Putamen (tissue), 1 donor: Measurements from ENCODE around the gene SEPTIN2.
"Not testable (repeated sequence)": the region's sequence is repeated elsewhere in the genome, so short reads cannot be mapped to it uniquely, and the experiment has no call there.

Experiments
- DNase-seq: peaks from one replicate; pipeline ENCODE4 v3.0.0-alpha.2; 2016; ENCODE audit warnings: low spot score

Gene SEPTIN2

DNA sequence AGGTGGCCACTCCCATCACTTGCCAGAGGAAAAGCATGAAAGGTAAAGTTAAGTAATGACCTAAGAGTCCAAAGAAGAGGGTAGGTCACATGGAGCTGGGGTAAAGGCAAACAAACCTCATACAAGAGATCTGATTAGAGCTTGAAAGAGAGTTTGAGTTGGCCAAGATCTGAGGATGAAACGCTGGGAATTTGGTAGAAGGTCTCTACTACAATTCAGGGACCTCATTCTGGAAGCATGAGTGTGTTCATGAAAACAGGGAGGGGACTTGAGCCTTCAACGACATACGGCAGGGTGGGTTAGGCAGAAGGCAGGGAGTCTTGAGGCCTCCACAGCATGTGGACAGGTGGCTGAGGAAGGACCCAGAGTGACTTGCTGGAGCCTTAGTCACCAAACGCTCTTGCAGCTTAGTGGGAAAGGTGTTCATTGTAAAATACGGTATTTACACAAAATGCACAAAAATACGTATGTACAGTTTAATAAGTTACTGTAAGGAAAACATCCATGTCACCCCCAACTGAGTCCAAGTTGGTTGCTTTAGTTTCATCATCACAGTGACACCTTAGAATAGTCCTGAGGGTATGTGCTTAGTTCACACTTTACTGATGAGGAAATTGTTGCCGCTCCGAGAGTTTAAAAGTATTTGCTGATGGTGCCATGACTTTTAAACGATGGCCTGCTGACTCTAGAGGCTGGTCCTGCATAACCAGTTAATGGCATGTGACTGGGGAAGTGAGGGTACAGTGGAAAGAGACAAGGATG is 35.3 kb downstream of the SEPTIN2 start:
- no peak for DNase-seq

DNA sequence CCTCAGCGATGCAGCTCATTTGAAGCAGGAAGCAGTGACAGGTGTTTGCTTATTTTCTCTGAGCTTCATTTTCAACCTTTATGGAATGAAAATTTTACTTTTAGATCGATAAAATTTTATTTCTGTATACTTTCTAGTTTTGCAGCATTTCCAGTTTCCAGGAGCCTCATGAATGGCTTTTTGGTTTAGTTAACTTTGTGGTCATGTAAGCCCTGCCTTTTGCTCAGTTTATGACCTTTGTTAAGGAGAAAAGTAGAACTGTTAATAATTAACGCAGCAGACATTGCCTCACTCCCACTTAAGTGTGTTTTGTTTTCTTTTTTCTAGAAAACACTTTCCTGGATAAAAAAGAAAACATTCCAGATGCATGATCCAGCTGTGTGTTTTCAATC is 35.9 kb downstream of the SEPTIN2 start:
- DNase-seq, result no peak

DNA sequence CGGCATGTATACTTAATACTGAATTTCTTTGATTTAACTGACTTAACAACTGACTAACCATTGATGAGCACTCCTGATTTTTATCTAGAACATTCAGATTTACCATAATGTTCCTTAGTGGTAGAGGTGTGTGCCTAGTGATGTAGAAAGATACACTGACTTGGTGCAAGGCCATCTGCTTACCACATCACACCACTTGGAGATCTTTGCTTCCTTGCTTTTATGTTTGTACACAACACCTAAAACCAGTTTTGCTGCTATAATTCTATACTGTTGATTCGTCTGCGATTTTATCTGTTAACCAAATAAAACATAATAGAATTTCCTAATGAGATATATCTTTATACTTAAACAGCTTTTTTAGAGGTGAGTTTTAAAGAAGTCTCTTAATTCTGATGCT is 36.5 kb downstream of the SEPTIN2 start:
- no peak for DNase-seq

DNA sequence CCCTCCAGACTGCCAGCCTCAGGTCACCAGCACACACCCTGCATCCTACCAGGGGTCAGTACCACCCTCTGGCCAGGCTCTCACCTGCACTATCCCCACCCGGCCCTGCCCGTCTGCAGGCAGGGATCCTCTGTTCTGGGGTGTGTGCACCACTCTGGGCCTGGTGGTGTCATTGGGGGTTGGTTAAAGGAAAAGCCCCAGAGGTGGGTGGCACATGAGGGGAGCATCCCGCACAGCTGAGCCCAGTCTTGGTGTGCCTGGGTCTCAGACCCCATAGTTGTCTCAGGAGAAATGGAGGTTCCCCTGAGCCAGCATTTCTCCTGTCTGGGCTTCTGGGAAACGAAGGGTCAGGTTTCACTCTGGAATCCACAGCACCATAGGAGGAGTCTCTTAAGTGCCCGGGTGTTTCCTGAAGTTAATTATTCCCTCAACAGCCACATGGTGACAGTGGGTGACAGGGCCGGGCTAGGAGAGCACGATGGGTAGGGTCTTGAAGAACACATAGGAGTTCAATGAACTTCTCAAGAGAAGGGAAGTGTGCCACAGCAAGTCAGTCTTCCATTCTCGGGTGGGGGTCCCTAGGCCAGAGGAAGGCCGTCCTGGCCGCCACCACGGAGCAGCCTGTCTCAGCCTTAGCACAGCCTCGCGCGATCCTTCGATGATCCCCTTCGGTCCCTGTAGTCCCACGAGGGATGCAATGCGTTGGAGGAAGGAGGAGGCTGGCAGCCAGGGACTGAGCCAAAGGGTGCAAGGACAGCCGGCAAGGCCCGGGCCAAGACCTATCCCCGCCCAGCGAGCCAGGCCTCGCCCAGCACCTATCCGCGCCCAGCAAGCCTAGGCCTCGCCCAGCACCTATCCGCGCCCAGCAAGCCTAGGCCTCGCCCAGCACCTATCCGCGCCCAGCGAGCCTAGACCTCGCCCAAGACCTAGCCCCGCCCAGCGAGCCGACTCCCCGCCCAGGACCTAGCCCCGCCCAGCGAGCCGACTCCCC is 39.2 kb downstream of the SEPTIN2 start:
- no peak for DNase-seq

DNA sequence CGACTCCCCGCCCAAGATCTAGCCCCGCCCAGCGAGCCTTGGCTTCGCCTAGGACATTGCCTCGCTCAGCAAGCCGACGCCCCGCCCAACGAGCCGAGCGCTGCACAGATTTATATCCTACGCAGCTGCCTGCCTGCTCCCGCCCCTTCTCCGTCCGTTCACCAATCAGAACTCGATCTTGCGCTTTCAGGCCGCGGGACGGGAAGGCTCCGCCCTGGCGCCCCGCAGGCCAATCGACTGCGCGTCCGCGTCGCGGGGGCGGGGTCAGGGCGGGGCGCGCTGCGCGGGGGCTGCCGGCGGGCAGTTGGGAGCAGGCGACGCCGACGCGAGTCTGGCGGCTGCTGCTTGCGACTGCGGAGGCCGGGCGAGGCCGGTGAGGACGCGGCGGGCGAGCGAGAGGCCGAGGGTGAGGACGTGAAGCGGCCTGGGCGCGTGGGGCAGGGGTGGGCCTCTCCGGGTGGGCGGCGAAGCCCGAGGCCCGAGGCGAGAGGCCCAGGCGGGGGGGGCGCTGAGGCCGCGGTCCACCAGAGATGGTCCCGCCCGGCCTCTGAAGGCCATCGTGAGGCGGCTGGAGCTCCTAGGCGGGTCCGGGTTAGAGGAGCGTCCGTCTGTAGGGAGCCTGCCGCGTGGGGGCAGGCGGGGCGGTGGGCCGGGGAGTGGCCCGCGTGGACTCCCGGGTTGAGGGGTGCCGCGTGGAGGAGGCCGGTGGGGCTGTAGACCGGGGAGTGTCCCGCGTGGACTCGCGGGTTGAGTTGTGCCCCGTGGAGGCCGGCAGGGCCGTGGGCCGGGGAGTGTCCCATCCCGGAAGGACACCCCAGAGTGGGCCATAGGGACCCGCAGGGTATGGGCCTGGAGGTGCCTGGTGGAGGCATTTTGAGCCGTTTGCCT is 40.5 kb downstream of the SEPTIN2 start, which contains the start of gene FARP2:
Gene FARP2, plus strand, starts transcription at position 303 of the 888 bp plus-strand sequence. CDS start 16,823 bp downstream, outside the sequence.
- DNase-seq, result peak; percentile 99

DNA sequence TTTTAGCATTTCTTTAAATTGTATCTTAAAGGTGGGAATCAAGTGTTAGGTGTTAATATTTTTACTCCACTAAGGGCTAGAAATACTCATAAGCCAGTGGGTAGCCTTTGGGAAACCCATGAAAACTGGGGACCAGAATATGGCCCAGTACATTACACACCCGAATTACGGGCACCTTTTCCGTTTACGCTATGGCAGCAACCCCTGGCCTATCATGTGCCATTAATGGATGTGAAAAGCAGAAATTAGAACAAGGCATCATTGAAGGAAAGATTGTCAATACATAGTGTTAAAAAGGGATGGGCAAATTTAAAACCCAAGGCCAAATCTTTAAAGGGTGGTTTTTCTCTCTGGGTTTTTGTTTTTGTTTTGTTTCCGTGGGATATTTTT is 41.1 kb downstream of the SEPTIN2 start:
- DNase-seq, result no peak

DNA sequence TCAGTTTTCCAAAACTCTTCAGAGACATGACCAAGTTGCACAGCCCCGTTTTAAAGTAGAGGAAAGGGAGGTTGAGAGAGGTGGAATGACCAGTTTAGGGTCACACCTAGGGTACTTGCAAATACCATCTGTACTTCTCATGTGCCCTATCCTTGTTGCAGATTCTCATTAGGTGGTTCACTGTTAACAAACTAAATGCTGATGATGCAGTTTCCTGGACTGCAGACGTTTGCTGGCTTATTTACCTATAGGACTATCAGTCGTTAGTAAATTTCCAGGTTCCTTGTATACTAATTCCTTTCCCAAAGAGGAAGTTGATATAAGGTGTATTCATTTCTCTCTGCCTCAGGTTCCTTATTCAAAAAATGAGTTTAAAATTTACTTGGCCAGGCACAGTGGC is 41.8 kb downstream of the SEPTIN2 start:
- DNase-seq, result no peak

DNA sequence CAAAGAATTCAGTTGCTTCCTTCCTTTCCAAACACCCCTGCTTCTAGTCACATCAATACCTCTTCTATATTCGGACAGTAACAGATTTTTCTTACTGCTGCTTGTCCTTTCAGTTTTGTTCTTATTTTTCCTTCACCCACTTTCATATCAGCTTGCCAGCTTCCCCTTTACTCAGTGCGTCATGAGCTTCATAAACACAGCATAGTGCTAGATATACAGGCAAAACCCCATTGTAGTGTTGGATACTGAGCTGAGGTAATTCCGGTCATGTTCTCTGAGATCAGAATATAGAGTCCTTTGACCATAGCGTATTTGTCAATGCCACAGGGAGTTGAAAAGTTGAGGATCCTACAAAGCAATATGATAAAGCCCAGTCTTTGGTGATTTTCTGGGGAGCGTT is 42.7 kb downstream of the SEPTIN2 start:
- DNase-seq, result no peak

DNA sequence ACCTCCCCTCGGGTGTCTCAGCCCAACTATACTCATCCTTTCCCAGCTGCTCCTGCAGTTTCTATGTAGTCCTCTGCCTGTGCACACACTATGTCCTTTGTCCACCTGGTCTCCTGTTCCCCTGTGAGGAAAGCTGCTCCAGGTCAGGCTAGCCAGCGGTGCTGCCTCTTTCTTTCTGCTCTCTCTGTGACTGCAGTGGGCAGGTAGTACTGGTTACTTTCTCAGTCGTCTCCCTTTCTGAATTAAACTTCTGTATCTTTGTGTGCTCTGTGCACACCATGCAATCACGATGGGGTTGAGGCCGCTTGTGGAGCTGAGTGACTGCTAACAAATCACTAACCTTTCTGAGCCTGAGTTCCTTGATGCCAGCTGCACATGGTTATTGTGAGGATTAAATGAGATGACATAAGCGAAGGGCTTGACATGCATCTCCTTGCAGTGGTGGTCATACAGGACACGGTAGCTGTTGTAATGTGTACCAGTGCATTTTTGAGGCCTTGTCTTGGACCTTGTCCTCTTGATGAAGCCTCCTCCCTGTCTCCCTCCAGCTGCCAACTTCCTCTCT is 43.8 kb downstream of the SEPTIN2 start:
- no peak for DNase-seq

DNA sequence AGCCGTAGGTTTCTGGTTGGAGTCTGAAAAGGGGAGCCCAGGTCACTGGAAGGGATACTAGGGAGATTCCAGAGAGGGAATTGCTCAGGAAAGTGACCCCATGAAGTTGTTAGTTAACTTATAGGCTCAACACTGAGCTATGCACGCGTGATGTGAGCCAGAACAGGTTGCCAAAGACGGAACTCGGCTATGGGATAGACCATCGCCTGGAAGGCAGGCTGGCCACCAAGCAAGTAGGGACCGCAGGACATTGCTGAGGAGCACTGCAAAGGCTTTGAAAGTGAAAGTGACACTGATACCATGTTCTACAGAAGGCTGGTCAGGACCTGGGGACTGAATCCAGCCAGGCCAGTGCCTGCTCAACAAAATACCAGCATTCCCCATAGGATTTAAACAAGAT is 47.7 kb downstream of the SEPTIN2 start:
- no peak for DNase-seq

DNA sequence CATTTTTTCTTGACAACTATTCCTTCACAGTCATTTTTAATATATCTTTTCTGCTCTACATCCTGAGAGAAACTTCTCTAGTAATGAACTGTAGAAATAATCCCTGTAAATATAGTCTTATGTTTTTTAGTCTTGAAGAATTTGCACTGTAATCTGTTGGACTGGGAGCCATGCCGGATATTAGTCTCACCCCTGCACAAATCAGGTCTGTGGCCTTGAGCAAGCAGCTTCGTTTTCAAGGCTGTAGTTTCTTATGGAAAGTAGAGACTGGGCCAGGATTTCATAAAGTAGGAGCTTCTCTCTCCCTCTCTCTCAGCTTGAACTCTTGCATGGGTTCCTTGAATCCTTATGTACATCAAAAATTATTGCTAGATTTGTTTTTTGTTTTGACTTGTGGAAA is 49.1 kb downstream of the SEPTIN2 start:
- no peak for DNase-seq

DNA sequence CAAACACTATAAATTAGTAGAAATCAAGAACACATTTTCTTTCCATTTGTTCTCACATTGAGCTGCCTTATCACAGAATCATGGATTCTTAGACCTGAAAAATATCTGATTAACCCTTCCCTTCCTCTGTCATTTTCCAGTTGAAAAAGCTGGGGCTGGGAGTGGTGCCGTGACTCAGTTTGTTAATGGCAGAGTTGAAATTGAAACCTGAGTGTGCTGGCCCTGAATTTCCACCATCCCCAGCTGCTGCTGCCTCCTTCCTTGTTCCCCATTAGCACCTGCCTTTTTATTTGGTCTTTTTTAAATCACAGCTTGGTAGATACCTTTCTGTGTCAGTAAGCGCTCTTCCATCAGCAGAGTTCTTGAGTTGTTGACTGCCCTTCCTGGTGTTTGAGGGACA is 51.0 kb downstream of the SEPTIN2 start:
- no peak for DNase-seq

DNA sequence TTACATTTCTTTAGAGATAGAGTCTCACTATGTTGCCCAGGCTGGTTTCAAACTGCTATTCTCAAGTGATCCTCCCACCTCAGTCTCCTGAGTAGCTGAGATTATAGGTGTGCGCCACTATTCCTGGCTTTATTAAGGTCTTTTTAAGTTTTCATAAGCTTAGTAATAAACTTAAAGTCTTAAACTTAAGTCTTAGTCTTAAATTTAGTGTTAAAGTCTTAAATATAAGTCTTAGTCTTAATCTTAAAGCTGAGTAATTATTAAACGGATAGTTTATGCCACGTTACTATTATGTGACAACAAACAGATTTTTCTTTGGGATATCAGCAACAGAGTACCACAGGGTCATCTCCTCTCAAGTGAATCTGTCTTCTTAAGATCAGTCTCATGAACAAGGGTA is 52.9 kb downstream of the SEPTIN2 start:
- DNase-seq, result no peak

DNA sequence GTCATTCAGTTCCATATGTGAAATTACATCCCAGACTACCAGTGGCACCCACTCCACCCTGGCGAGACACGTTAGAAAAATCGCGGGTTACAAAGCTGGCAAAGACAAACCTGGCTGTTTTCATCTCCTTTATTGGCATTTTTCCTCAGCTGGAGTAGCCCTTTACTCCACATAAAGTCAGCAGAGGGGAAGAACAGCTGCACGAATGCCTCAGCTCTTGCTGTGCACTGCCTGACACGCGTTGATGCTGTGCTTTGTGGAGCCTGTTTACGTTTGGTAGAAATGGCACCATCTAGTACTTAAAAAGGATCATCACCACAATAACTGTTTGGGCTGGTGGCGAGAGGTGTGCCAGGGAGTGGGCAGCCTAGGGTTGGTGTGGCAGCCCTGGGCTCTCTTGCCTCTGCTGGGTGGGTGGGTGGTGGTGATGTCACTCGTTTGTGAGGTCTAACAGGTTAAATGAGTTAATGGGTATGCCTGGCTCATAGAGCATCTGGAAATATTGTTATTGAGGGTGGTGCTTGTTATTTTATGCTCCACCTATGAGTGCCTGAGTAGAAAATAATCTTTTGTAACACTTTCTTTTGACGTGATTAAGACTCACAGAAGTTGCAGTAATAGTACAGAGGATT is 56.8 kb downstream of the SEPTIN2 start:
- no peak for DNase-seq

DNA sequence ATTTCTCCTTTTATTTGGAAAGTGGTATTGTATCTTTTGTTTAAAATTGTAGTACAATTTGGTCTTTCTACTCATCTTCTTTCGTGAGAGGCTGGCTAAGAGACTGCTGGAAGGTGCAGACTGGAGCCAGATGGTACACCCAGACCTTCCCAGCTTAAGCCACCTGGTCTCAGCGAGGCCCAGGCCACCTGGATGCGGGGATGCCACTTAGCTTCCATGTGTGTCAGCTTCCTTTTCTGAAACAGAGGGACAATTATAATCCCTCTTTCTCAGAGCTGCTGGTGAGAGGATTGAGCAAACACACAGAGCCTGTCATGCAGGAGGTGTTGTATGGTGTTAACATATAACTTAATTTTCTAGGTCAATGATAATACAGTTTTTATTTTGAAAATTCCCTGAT is 57.7 kb downstream of the SEPTIN2 start:
- no peak for DNase-seq

DNA sequence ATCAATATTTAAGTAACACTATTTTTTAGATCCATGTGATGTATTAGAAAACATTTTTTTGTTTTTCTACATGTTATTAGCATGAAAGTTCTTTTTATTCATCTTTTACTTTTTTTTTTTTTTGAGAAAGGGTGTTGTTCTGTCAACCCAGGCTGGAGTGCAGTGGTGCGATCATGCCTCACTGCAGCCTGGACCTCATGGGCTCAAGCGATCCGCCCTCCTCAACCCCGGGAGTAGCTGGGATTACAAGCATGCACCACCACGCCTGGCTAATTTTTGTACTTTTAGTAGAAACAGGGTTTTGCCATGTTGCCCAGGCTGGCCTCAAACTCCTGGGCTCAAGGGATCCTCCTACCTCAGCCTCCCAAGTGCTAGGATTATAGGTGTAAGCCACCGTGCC is 58.2 kb downstream of the SEPTIN2 start:
- not testable (repeated sequence) for DNase-seq

DNA sequence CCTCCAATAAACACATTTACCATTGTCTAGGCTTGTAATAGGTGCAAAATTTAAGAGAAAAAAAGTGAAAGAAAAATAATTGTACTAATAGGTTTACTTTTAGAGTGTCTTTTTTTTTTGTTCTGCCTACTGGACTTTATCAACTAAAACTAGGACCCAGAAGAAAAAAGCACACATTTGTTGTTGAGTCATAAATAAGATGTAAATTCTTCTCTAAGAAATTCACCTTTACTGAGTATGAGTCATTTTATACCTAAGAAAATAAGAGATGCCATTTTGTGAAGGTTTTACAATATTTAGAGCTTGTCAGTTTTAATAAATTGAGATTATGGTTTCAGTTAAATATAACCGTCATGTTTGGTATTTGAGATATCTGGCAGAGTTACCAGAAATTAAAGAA is 59.6 kb downstream of the SEPTIN2 start:
- no peak for DNase-seq

DNA sequence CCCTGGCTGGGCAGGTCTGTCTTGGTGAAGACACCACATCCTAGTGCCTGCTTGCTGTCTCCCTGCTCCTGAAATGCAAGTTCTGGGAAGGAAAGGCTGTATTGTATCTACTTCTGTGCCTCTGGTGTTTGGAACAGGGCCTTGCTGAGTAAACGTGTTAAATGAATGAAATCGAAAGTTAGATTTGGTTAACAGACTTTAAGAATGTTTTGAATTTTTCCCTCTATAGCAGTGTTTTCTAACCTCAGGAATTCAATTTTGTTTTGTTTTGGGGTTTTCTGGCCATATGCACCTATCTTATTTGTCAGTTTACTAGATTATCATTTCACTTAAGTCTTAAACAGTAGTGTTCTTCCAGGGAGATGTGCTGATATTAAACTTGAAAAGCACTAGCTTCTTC is 61.1 kb downstream of the SEPTIN2 start:
- DNase-seq, result no peak

DNA sequence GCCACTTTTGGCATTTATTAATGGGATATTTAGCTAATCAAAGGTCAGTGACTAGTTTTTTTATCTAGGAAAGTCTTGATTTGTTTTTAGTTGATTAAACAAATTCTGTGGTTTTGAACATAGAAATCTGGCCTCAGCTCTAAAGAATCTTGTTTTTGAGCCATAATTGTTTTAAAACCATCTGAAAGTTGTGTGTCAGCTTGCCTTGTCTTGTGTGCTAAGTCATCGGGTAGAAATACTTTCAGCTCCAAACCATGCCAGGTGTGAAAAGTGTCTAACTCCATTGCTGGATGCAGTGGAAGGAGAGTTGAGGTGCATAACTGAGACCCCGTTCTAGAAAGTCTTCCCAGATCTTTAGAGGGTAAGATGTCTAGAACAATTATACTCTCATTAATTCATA is 63.1 kb downstream of the SEPTIN2 start:
- DNase-seq, result no peak

DNA sequence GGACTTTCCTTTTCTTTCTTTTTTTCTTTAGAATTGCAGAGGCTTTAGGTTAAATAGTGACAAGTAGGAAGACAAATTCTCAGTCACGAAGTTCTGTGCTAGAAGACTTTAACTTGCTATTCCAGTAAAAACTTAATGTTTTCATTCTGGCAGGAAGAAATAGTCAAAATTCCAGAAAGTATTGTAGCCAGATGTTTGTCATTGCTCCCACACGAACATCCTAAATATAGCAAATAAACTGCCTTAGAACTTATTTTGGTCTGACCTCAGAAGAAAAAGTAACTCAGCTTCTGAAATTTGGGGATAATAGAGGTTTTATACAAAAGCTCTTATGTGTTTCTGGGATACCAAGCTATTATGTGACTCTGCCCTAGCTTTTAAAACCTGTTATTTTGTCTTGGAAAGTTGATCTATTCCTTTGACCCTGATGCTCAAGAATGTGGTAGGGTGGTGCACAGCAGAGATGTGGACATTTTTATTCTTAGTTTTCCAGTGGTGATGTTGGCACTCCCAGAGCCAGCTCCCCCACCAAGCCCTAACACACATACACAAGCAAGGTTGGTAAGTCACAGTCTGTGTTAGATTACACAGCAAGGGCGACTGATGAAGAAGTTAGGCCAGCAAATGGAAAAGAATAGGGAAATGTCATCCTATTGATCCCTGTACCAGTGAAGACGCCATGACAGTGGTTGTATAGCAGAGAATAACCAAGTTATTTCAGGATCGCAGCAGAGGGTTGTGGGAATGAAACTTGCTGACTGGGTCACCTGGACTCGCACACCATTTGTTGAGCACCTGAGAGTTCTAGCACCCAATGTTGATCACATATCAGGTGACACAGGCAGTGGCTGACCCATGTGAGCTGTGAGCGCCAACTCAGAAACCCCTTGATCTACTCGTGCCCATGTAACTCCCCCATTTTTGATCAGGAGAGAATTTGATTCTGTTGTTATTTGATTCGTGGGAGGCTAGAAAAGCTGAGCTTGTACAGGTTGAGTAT is 64.1 kb downstream of the SEPTIN2 start:
- DNase-seq, result no peak
